IPS-NIHi7 (cell line): Measurements from ENCODE around the gene CTXND2.

Source experiments
- DNase-seq: peaks from one replicate; pipeline ENCODE4 v3.0.0; 2012; ENCODE audit warnings: mixed read lengths; ENCODE audit errors: extremely low spot score

Gene CTXND2

GRCh38 chr1:150961756-150962155 is 74.8 kb downstream of the CTXND2 start:
- no peak for DNase-seq
